Upper lobe of left lung (tissue), 6 donors: ENCODE results near the gene IL1RAP. TPM values are rescaled to one million over a fixed set of nuclear protein-coding genes. Genes with fewer than 3 reads are reported as not detected.

Source experiments
- ATAC-seq, 2 donors: fragments of 200-7000 bp; cut with Tn5 transposase; one replicate each; pipeline ENCODE4 v1.9.1; 2022; ENCODE audit warnings: mild to moderate bottlenecking in 2 of 2, moderate library complexity in 2 of 2; ENCODE audit not compliant: low FRiP score in 2 of 2
- DNase-seq, 2 donors: peaks; one replicate each; pipeline ENCODE4 v3.0.0-alpha.2; 2019 to 2020
- H3K27ac ChIP-seq, 4 donors: fragments of 200-600 bp; sonication (generic); one replicate each; pipeline ENCODE4 v1.5.1; 2016 to 2019
- H3K27me3 ChIP-seq, 4 donors: fragments of 200-600 bp; sonication (generic); one replicate each; pipeline ENCODE4 v1.5.1; 2017 to 2019
- H3K36me3 ChIP-seq, 4 donors: fragments of 200-600 bp; sonication (generic); one replicate each; pipeline ENCODE4 v1.5.1; 2016 to 2019
- H3K4me1 ChIP-seq, 4 donors: fragments of 200-600 bp; sonication (generic); one replicate each; pipeline ENCODE4 v1.5.1; 2018 to 2019
- H3K4me3 ChIP-seq, 4 donors: fragments of 200-600 bp; sonication (generic); one replicate each; pipeline ENCODE4 v1.5.1; 2017 to 2019; ENCODE audit warnings: mild to moderate bottlenecking in 2 of 4, moderate library complexity in 1 of 4
- H3K9me3 ChIP-seq, 4 donors: fragments of 200-600 bp; sonication (generic); one replicate each; pipeline ENCODE4 v1.5.1; 2018 to 2019
- EP300 ChIP-seq, 4 donors: sonication (generic); formaldehyde crosslinking; IDR thresholded peaks; one replicate each; pipeline ENCODE4 v1.5.1; 2017; ENCODE audit warnings: antibody characterized with exemption in 4 of 4, control low read depth in 2 of 4
- POLR2A ChIP-seq, 4 donors: fragments of 450-650 bp; IDR thresholded peaks; one replicate each; pipeline ENCODE4 v1.5.1; 2016 to 2017; ENCODE audit warnings: antibody characterized with exemption in 4 of 4, mild to moderate bottlenecking in 2 of 4
- POLR2AphosphoS5 ChIP-seq, 2 donors: sonication (generic); formaldehyde crosslinking; IDR thresholded peaks; one replicate each; pipeline ENCODE4 v1.5.1; 2017; ENCODE audit warnings: antibody characterized with exemption in 2 of 2
- WGBS, 2 donors: methylation state at CpG; one replicate each; pipeline ENCODE4 v1.1.5; 2017 to 2018; 5-methylcytosine and 5-hydroxymethylcytosine counted together
- total RNA-seq, 6 donors: library from RNA; depleted of rRNA in 4 of 6; stranded (reverse); fragments of >200 nt in 4 of 6; gene quantifications; one replicate each; pipeline versions ENCODE4 v1.1.0 to v1.2.1, GENCODE V29; 2016 to 2021
- TF ChIP-seq, protein P1 (sequence below), 6 experiments: fragments of 450-650 bp in 4 of 6; fragments of 200-600 bp in 2 of 6; sonication (generic) in 2 of 6; IDR thresholded peaks; one replicate each; pipeline ENCODE4 v1.5.1; 2016 to 2019; ENCODE audit warnings: antibody characterized with exemption in 6 of 6
- donor health status: DM: no; HTN: no; CAD: no; lungs with moderate emphysema.
- donor health status: DM: no; HTN: yes; CAD: no; lungs with severe emphysema.

Gene IL1RAP
- total RNA-seq, 6 donors from 2014 or later = 6.3 to 29.8 (median 22.7) TPM

DNA sequence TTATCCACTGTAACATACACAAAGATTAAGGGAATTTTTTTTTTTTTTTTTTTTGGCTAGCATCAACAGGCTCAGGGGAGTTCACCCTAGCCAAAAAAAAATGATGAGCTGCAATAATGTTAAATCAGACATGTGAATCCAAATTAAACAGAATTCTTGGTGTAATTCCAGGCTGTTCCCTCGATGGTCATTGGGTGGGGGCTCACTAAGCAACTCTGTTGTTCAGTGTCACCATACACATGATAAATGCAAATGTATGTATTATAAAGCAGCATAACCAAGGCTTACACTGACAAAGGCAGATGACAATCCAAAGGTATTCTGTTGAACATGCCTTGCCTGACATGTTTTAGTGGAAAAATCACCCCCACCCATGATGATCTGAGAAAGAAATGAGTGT, 29.0 kb downstream of the IL1RAP start:
- no peak for DNase-seq
- Histone ChIP-seq H3K4me1 (no peaks in the 10 kb centered on the region), H3K4me3 (no peak overlapping the region), H3K27ac (no peak overlapping the region), H3K36me3 (no peaks in the 10 kb centered on the region), H3K27me3 (no peaks in the 10 kb centered on the region), H3K9me3 (no peaks in the 10 kb centered on the region)
- WGBS, 2 donors = 64 to 86% methylated on average over 1 of the region's 1 CpG
- TF ChIP-seq POLR2A (IDR thresholded peaks at IDR 0.05) (no peak), POLR2AphosphoS5 (IDR thresholded peaks at IDR 0.05) (no peak), EP300 (IDR thresholded peaks at IDR 0.05) (no peak)
- TF ChIP-seq, protein P1, sequence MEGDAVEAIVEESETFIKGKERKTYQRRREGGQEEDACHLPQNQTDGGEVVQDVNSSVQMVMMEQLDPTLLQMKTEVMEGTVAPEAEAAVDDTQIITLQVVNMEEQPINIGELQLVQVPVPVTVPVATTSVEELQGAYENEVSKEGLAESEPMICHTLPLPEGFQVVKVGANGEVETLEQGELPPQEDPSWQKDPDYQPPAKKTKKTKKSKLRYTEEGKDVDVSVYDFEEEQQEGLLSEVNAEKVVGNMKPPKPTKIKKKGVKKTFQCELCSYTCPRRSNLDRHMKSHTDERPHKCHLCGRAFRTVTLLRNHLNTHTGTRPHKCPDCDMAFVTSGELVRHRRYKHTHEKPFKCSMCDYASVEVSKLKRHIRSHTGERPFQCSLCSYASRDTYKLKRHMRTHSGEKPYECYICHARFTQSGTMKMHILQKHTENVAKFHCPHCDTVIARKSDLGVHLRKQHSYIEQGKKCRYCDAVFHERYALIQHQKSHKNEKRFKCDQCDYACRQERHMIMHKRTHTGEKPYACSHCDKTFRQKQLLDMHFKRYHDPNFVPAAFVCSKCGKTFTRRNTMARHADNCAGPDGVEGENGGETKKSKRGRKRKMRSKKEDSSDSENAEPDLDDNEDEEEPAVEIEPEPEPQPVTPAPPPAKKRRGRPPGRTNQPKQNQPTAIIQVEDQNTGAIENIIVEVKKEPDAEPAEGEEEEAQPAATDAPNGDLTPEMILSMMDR (IDR thresholded peaks at IDR 0.05) = no peak
- no peak for ATAC-seq

DNA sequence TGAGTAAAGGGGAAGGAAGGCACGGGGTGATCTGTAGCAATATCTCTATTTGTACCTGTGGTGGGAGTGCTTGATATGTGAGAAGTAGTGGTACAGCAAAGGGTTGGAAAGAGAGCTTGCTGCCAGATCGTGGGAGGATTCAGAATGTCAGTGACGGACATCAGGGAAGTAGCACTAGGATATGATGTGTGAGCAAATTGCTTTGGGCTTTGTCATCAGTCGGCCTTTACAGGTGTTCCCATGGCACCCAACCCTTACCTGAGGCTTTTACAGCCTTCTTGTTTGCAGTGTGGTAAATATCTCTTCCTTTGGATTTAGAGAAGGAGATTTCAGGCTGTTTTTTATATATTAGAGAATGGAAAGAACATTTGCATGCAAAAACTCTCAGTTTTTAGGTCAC, 29.8 kb downstream of the IL1RAP start:
- H3K4me3 ChIP-seq = no peak overlapping the region
- TF ChIP-seq POLR2AphosphoS5 (IDR thresholded peaks at IDR 0.05) = no peak
- TF ChIP-seq, protein P1 (IDR thresholded peaks at IDR 0.05) = no peak
- TF ChIP-seq POLR2A (IDR thresholded peaks at IDR 0.05) = no peak
- TF ChIP-seq EP300 (IDR thresholded peaks at IDR 0.05) = no peak
- 74 to 78% methylated on average over 4 of the region's 4 CpGs for WGBS, 2 donors
- H3K27me3 ChIP-seq = no peaks in the 10 kb centered on the region
- no peaks in the 10 kb centered on the region for H3K4me1 ChIP-seq
- no peaks in the 10 kb centered on the region for H3K36me3 ChIP-seq
- H3K9me3 ChIP-seq = no peaks in the 10 kb centered on the region
- no peak for ATAC-seq
- no peak for DNase-seq
- no peak overlapping the region for H3K27ac ChIP-seq

DNA sequence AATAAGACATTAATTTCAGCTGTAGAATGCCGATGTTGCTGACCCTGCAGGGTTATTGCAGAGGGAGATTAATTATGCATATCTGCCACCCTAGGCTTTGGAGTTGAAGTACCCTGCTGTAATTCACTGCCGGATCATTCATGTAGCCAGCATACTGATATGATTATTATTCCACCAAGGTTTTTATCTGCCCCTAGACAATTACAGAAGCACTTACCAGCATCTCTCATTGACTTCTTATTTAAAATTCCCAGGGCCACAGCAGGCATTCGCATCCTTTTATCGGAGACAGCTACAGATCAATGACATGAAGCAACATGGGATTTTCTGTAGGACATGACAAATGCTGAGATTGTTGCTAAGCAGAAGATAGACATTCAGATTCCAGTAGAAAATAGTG, 31.3 kb downstream of the IL1RAP start:
- no peaks in the 10 kb centered on the region for H3K36me3 ChIP-seq
- H3K9me3 ChIP-seq = no peaks in the 10 kb centered on the region
- H3K4me3 ChIP-seq = no peak overlapping the region
- no peaks in the 10 kb centered on the region for H3K27me3 ChIP-seq
- H3K4me1 ChIP-seq = no peaks in the 10 kb centered on the region
- TF ChIP-seq, protein P1 (IDR thresholded peaks at IDR 0.05) = no peak
- TF ChIP-seq EP300 (IDR thresholded peaks at IDR 0.05) (no peak), POLR2AphosphoS5 (IDR thresholded peaks at IDR 0.05) (no peak), POLR2A (IDR thresholded peaks at IDR 0.05) (no peak)
- no peak for DNase-seq
- no peak overlapping the region for H3K27ac ChIP-seq
- ATAC-seq = no peak
- WGBS, 2 donors = 92 to 94% methylated on average over 4 of the region's 4 CpGs

DNA sequence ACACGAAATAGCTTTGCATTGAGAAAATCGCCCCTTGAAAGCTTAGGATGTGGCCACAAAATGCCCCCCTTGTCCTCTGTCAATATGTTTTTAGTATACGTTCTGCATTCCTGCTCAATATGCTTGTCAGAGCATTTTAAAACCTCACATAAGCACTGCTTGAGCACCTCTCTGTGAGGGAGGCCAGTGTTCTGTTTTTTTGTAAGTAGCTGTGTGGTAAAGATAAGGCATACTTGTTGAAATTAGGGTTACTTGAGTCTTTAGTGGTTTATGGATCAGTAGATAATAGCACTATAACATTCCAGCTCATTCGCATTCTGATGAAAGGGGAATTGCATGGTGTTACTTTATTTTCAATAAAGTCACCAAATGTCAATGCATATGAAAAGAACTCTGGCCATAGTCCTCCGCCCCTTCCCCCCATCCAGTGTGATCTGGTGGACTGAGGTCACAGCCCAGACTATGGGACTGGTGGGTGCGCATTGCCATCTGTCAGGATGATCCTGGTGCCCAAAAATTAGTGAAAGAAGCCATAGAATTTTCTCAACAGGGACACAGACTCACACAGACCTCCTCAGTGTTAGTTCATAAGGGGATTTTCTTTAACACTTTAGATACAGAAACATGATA, 33.1 kb downstream of the IL1RAP start:
- WGBS, 2 donors = 73 to 83% methylated on average over 6 of the region's 6 CpGs
- DNase-seq = no peak

DNA sequence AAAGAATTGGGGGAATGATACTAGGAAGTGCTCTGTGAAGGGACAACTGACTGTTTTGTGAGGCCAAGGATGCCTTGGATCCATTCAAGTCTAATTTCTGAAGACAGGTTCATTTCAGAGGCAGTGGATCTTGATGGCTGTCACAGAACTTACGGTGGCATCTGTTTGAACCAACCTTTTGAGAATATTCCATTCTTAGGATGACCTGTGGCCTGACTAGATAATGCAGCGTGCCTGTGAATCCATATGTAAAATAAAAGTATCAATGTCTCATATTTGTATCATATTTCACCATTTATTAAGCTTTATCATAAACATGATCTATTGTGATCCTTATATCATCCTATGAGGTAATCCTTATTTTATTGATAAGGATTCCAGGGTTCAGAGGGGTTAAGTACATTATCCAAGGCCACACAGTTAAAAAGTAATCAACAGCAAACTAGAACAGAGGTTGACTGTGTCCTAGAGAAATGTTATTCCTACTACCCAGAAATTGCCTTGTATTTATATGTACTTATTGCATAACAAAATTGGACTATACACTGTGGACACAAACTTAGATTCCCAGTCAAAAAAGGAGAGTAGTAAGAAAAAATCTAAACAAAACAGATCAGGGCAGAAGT, 34.3 kb downstream of the IL1RAP start:
- WGBS, 2 donors = 95 to 98% methylated on average over 2 of the region's 2 CpGs
- peaks cover 0 to 3% (median 0%) of the 10 kb centered on the region in 4 donors for H3K9me3 ChIP-seq
- DNase-seq = no peak
- no peak for ATAC-seq
- H3K27ac ChIP-seq = no peak overlapping the region
- no peak for TF ChIP-seq EP300 (IDR thresholded peaks at IDR 0.05)
- no peak for TF ChIP-seq POLR2A (IDR thresholded peaks at IDR 0.05)
- TF ChIP-seq, protein P1 (IDR thresholded peaks at IDR 0.05) = no peak
- no peak for TF ChIP-seq POLR2AphosphoS5 (IDR thresholded peaks at IDR 0.05)
- no peaks in the 10 kb centered on the region for H3K4me1 ChIP-seq
- no peaks in the 10 kb centered on the region for H3K36me3 ChIP-seq
- H3K27me3 ChIP-seq = no peaks in the 10 kb centered on the region
- no peak overlapping the region for H3K4me3 ChIP-seq

More for the DNA sequence above, 33.1 kb downstream of the IL1RAP start:
- Histone ChIP-seq H3K9me3 (no peaks in the 10 kb centered on the region), H3K27me3 (no peaks in the 10 kb centered on the region), H3K36me3 (no peaks in the 10 kb centered on the region), H3K4me3 (no peak overlapping the region), H3K27ac (no peak overlapping the region), H3K4me1 (no peaks in the 10 kb centered on the region)
- no peak for TF ChIP-seq POLR2AphosphoS5 (IDR thresholded peaks at IDR 0.05)
- ATAC-seq = no peak
